Progenitor cell of endocrine pancreas (in vitro differentiated cells): ENCODE results near the gene ADARB2. TPM values are rescaled to one million over a fixed set of nuclear protein-coding genes. Genes with fewer than 3 reads are reported as not detected.

Experiments
- DNase-seq: peaks from one replicate; pipeline ENCODE4 v3.0.0; 2021; ENCODE audit warnings: low spot score; ENCODE audit not compliant: unreplicated experiment
- H3K27ac Mint-ChIP-seq: 2 replicates; pipeline ENCODE4 v1.8.0; 2021; ENCODE audit warnings: mild to moderate bottlenecking, moderate library complexity, mixed read lengths
- H3K27me3 Mint-ChIP-seq: 2 replicates; pipeline ENCODE4 v1.8.0; 2021; ENCODE audit warnings: mixed read lengths
- H3K36me3 Mint-ChIP-seq: 2 replicates; pipeline ENCODE4 v1.8.0; 2022; ENCODE audit warnings: mixed read lengths; ENCODE audit not compliant: insufficient read depth
- H3K4me1 Mint-ChIP-seq: 2 replicates; pipeline ENCODE4 v1.8.0; 2021; ENCODE audit warnings: low read depth, mixed read lengths
- H3K4me3 Mint-ChIP-seq: 2 replicates; pipeline ENCODE4 v1.8.0; 2021; ENCODE audit warnings: low read depth, mild to moderate bottlenecking, moderate library complexity, mixed read lengths
- H3K9me3 Mint-ChIP-seq: 2 replicates; pipeline ENCODE4 v1.8.0; 2021; ENCODE audit warnings: low read depth, mixed read lengths
- CTCF ChIP-seq: fragments of 200-600 bp; sonication (generic); IDR thresholded peaks from one replicate; pipeline ENCODE4 v1.5.0; 2021; ENCODE audit warnings: antibody characterized with exemption, mild to moderate bottlenecking; ENCODE audit not compliant: unreplicated experiment
- total RNA-seq: library from RNA; stranded (reverse); gene quantifications from 2 replicates; pipeline ENCODE4 v1.2.1, GENCODE V29; 2021

The ADARB2 gene
- total RNA-seq, 1 donor from 2014 or later, result 1.3 TPM

DNA sequence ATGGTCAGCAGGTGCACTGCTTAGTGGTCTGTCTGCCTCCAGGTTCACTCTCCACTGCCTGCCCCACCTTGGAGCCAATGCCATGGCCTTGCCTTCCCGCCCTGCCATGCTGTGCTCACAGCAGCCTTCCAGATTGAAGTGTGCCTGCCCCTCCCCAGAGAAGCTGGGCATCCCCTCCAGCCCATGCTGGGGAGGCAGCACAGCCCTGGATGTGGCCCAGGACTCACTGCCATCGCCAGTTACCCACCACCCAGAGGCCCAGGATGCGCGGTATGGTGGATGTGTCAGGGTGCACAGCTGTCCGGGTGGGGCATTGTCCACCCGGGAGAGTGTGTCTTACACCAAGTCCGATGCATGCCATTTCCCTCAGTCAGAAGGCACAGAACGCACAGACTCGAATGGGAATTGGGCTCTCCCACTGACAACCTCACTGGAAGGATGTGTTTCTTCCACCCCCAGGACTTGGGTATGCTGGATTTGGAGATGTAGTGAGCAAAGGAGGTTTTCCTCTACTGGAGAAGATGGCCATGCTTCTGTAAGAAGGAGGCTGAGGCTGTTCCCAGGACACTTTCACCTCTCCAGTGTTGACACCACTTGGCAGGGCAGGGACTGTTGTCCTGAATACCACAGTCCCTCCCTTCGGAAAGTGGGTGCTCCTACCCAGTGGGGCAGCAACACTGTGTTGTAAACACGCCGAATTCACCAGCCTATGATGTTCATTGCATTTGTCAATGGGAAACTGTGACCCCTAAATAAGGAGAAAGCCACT lies 122.0 kb downstream of the ADARB2 start:
- Mint-ChIP-seq H3K36me3 (no peaks in the 10 kb centered on the region), H3K4me3 (no peak overlapping the region), H3K27ac (no peak overlapping the region), H3K4me1 (peaks cover 2% of the 10 kb centered on the region), H3K9me3 (peaks cover 4% of the 10 kb centered on the region), H3K27me3 (peaks cover 38% of the 10 kb centered on the region)
- no peak for TF ChIP-seq CTCF
- no peak for DNase-seq

GRCh38 chr10:1613511-1613910 lies 123.8 kb downstream of the ADARB2 start:
- Mint-ChIP-seq H3K4me3 (no peak overlapping the region), H3K9me3 (no peaks in the 10 kb centered on the region), H3K27ac (no peak overlapping the region), H3K4me1 (peaks cover 2% of the 10 kb centered on the region), H3K36me3 (no peaks in the 10 kb centered on the region), H3K27me3 (peaks cover 56% of the 10 kb centered on the region)
- DNase-seq, result no peak
- TF ChIP-seq CTCF, result no peak

- peaks cover 62% of the 10 kb centered on the region for H3K27me3 Mint-ChIP-seq
- DNase-seq, result no peak
- H3K9me3 Mint-ChIP-seq, result no peaks in the 10 kb centered on the region
- no peaks in the 10 kb centered on the region for H3K36me3 Mint-ChIP-seq
- no peak for TF ChIP-seq CTCF
- no peak overlapping the region for H3K4me3 Mint-ChIP-seq
- peaks cover 2% of the 10 kb centered on the region for H3K4me1 Mint-ChIP-seq
- H3K27ac Mint-ChIP-seq, result no peak overlapping the region
Observed at GRCh38 chr10:1612908-1613307, 124.4 kb downstream of the ADARB2 start.

GRCh38 chr10:1611936-1612550 lies 125.3 kb downstream of the ADARB2 start:
- Mint-ChIP-seq H3K36me3 (no peaks in the 10 kb centered on the region), H3K27me3 (peaks cover 64% of the 10 kb centered on the region), H3K4me1 (peaks cover 2% of the 10 kb centered on the region), H3K27ac (no peak overlapping the region), H3K9me3 (no peaks in the 10 kb centered on the region), H3K4me3 (no peak overlapping the region)
- TF ChIP-seq CTCF, result no peak
- DNase-seq, result no peak

GRCh38 chr10:1610986-1611770 lies 126.1 kb downstream of the ADARB2 start:
- H3K27ac Mint-ChIP-seq, result no peak overlapping the region

More at GRCh38 chr10:1610986-1611770, 126.1 kb downstream of the ADARB2 start:
- TF ChIP-seq CTCF, result no peak
- H3K27me3 Mint-ChIP-seq, result peaks cover 64% of the 10 kb centered on the region
- no peak for DNase-seq
- no peaks in the 10 kb centered on the region for H3K36me3 Mint-ChIP-seq
- H3K4me1 Mint-ChIP-seq, result peaks cover under 1% of the 10 kb centered on the region
- no peak overlapping the region for H3K4me3 Mint-ChIP-seq
- H3K9me3 Mint-ChIP-seq, result no peaks in the 10 kb centered on the region
